Chondrocyte (in vitro differentiated cells): ENCODE results near the gene RUFY1. TPM values are rescaled to one million over a fixed set of nuclear protein-coding genes. Genes with fewer than 3 reads are reported as not detected.
"Not testable (repeated sequence)": the region's sequence is repeated elsewhere in the genome, so short reads cannot be mapped to it uniquely, and the experiment has no call there.

ENCODE experiments used
- DNase-seq: peaks from one replicate; pipeline ENCODE4 v3.0.0; 2021; ENCODE audit warnings: mixed read lengths, low spot score
- H3K27ac Mint-ChIP-seq: one replicate; pipeline ENCODE4 v1.8.0; 2021; ENCODE audit warnings: mild to moderate bottlenecking, moderate library complexity, mixed read lengths; ENCODE audit not compliant: unreplicated experiment
- H3K27me3 Mint-ChIP-seq: 2 replicates; pipeline ENCODE4 v1.8.0; 2021; ENCODE audit warnings: low read depth, mixed read lengths
- H3K36me3 Mint-ChIP-seq: 2 replicates; pipeline ENCODE4 v1.8.0; 2021; ENCODE audit warnings: low read depth, mixed read lengths
- H3K4me1 Mint-ChIP-seq: 2 replicates; pipeline ENCODE4 v1.8.0; 2021; ENCODE audit warnings: low read depth, mild to moderate bottlenecking, mixed read lengths
- H3K4me3 Mint-ChIP-seq: one replicate; pipeline ENCODE4 v1.8.0; 2021; ENCODE audit warnings: mild to moderate bottlenecking, moderate library complexity, mixed read lengths; ENCODE audit not compliant: unreplicated experiment
- H3K9me3 Mint-ChIP-seq: 2 replicates; pipeline ENCODE4 v1.8.0; 2021; ENCODE audit warnings: low read depth, mixed read lengths
- total RNA-seq: library from RNA; stranded (reverse); gene quantifications from 3 replicates; pipeline ENCODE4 v1.2.1, GENCODE V29; 2021
- TF ChIP-seq, protein P1 (sequence below): fragments of 200-600 bp; sonication (generic); IDR thresholded peaks from 2 replicates; pipeline ENCODE4 v1.5.0; 2021; ENCODE audit warnings: antibody characterized with exemption, mild to moderate bottlenecking, moderate library complexity

The RUFY1 gene
- total RNA-seq, 1 donor from 2014 or later: 36.9 TPM

DNA sequence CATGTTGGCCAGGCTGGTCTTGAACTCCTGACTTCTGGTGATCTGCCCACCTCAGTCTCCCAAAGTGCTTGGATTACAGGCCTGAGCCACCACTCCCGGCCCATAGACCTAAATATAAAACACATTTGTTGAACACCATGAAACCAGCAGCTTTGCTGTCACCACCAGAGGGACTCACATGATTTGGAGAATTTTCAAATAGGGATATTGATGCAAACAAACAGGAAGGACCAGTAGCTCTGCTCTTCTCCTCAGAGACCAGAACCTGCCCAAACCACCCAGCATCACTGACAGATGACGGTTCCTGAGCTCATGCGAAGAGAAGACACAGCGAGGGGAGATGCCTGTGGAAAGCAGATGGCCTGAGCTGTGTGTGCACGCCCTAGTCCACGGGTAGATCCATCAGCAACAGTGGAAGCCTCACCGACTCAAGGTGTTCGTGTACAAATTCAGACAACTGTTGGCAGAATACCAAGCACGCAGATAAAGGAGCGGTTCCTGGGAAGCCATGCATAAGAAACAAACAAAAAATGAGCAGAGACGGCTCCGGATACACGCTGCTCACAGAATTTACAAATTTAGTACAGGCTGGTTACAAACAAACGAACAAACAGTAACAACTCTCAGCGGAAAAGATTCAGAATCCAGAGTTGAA is 30.8 kb upstream of the RUFY1 start:
- not testable (repeated sequence) for H3K36me3 Mint-ChIP-seq, H3K4me3 Mint-ChIP-seq, H3K27ac Mint-ChIP-seq, DNase-seq, H3K4me1 Mint-ChIP-seq, H3K9me3 Mint-ChIP-seq
- peaks cover 18% of the 10 kb centered on the region for H3K27me3 Mint-ChIP-seq
- TF ChIP-seq, protein P1, sequence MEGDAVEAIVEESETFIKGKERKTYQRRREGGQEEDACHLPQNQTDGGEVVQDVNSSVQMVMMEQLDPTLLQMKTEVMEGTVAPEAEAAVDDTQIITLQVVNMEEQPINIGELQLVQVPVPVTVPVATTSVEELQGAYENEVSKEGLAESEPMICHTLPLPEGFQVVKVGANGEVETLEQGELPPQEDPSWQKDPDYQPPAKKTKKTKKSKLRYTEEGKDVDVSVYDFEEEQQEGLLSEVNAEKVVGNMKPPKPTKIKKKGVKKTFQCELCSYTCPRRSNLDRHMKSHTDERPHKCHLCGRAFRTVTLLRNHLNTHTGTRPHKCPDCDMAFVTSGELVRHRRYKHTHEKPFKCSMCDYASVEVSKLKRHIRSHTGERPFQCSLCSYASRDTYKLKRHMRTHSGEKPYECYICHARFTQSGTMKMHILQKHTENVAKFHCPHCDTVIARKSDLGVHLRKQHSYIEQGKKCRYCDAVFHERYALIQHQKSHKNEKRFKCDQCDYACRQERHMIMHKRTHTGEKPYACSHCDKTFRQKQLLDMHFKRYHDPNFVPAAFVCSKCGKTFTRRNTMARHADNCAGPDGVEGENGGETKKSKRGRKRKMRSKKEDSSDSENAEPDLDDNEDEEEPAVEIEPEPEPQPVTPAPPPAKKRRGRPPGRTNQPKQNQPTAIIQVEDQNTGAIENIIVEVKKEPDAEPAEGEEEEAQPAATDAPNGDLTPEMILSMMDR: peak; percentile 36

DNA sequence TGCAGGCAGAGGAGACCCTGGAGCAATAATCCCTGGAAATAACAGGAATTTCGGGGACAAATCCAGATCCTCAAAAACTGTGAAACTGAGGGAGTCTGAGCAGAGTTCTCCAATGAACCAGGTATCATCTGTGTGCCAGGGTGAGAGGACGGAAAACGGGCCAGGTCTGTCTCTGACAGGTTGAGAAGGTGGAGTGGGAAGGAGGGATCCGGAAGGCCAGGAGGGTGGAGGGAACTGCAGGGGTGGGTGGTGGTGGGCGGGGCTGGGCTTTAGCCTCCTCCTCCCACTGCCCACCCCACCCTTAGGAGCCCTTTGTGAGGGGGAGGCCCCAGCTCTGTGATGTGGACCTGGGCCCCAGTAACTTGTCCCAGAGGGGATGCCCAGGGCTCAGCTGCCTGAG is 28.2 kb upstream of the RUFY1 start:
- not testable (repeated sequence) for H3K4me3 Mint-ChIP-seq, H3K9me3 Mint-ChIP-seq, H3K4me1 Mint-ChIP-seq, H3K36me3 Mint-ChIP-seq, H3K27ac Mint-ChIP-seq, DNase-seq, H3K27me3 Mint-ChIP-seq

DNA sequence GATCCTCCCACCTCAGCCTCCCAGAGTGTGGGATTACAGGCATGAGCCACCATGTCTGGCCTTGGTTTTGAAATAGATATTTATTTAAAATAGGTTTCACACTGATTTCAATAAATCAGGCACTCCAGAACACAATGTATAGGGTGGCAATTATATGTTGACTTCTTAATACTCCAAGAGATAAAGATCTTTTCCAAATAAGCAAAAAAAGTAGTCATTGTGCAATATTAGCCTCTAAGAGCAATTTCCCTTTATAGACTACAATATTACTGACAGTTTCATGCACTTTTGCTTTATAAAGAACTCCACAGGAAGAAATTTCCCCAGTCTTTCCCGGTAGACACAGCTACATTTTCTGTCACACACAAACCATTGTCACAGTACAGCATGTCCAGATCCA is 23.4 kb upstream of the RUFY1 start:
- Mint-ChIP-seq H3K4me3 (no peak overlapping the region), H3K36me3 (peaks cover under 1% of the 10 kb centered on the region), H3K27me3 (peaks cover 5% of the 10 kb centered on the region), H3K4me1 (no peaks in the 10 kb centered on the region), H3K27ac (no peak overlapping the region), H3K9me3 (no peaks in the 10 kb centered on the region)
- DNase-seq: no peak
- TF ChIP-seq, protein P1: no peak

DNA sequence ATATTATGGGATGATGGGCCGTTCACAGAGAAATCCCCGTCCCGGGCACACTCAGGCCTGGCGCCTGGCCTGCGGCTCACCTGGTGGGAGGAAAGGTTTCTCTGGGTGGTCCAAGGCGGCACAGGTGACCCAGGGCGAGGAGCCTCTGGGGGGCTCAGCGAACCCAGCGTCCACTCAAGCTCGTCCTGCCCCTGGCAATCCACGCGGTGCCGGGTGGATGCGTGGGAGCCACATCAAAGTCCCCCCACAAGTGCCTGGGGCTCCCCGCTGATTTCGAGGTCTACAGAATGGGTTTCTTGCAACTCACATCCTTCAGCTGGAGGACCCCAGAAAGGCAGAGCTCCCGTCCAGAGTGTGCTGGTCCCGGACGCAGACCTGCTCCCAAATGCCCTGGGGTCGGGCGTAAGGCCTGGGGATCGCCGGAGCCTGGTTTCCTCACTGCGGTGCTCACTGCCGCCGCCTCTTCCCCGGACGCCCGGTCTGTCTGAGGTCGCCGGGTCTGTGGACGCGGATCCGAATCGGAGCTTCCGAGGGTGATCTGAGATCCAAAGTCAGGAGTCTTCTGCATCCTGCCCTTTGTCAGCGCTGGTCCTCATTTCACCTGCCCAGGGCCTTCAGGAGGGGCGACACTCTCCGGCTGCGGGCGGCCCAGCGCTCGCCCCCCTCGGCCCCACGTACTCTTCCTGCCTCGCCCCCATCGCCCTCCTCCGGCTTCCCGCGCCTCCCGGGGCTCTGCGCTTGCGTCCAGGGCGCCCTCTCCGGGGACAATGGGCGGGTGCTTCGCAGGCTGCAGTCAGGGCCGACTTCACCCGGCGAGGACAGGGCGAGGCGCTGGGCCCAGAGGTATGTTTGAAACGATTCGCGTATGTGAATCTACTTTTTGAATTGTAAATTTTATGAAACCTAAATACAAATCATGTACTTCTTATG is 20.0 kb upstream of the RUFY1 start:
- Mint-ChIP-seq H3K27me3 (peaks cover 1% of the 10 kb centered on the region), H3K4me3 (peak overlapping the region; percentile 16), H3K36me3 (no peaks in the 10 kb centered on the region), H3K9me3 (no peaks in the 10 kb centered on the region), H3K4me1 (no peaks in the 10 kb centered on the region), H3K27ac (no peak overlapping the region)
- TF ChIP-seq, protein P1: peak; percentile 43
- no peak for DNase-seq

DNA sequence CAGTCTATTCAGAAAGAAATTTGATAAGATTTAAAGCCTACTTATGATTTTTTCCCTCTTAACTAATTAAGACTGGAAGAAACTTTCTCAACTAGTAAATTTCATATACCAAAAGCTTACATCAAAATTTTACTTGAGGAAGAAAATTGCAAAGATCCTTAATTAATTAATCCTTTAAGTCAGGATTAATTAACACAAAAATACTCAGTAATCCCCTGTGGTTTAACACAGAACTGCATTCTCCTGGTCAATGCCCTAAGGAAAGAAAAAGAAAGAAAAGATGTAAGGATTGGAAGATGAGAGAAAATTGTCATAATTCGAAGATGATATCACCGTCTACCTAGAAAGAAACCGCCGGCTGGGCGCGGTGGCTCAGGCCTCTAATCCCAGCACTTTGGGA is 17.3 kb upstream of the RUFY1 start:
- H3K9me3 Mint-ChIP-seq: no peaks in the 10 kb centered on the region
- no peaks in the 10 kb centered on the region for H3K36me3 Mint-ChIP-seq
- peaks cover 11% of the 10 kb centered on the region for H3K4me1 Mint-ChIP-seq
- H3K27me3 Mint-ChIP-seq: no peaks in the 10 kb centered on the region
- TF ChIP-seq, protein P1: no peak
- no peak overlapping the region for H3K4me3 Mint-ChIP-seq
- no peak for DNase-seq
- no peak overlapping the region for H3K27ac Mint-ChIP-seq
